ENCODE measurements around the gene LPP. TPM values are rescaled to one million over a fixed set of nuclear protein-coding genes. Genes with fewer than 3 reads are reported as not detected.

The LPP gene
- total and polyA plus RNA-seq, 2 of the 4 experiments (the other 2 are of a cell fraction), result 16.0 to 130 TPM

DNA sequence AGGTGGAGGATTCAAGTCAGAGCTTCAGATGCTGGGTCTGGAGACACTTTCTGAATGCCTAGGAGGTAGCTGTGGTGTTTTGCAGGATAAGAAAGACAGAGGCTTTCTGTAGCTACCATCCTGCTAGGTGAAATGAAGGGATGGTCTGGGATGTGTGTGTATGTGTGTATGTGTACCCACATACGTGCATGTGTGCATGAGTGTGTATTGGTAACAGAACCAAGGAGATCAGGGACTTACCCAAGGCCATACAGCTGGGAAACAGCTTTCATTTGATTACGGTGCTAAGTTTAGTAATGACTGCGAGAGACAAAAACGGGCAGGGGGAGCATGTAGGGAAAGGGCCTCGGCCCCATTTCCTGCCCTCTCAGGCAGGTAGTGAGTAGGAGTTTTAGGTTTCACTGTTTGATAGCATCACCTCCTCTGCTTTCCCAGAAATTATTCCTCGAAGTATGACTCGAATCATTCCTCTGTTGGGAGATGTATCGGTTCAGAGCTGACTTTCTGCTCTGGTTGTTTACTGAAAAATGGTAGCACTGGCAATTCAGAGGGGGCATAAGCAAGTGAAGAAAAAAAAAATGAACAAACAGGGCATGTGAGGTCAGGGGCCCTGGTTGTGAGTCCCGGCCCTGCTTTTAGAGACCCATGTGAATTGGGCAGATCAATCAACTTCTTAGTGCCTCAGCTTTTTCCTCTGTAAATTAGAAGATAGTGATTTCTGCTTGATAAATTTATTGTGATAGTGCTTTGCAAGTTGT, 130.7 kb downstream of the LPP start:
- Histone ChIP-seq H3K9me3 (ENCODE audit: control insufficient read depth, insufficient read depth, low read length) (no peaks in the 10 kb centered on the region), H3K4me3 (ENCODE audit: insufficient read depth, low read depth, low read length) (no peak overlapping the region), H2BK5ac (ENCODE audit: low read depth, low read length, poor library complexity, severe bottlenecking) (peak overlapping the region; percentile 70), H2BK20ac (ENCODE audit: low read depth, low read length) (peak overlapping the region; percentile 68; the same call in 1 of the 2 replicates), H3K9me1 (ENCODE audit: insufficient read depth, low read length) (peaks cover 45% of the 10 kb centered on the region), H4K91ac (ENCODE audit: insufficient read depth, low read depth, low read length) (peak overlapping the region; percentile 64), H3K27me3 (ENCODE audit: control insufficient read depth, insufficient read depth, low read length) (no peaks in the 10 kb centered on the region), H4K20me1 (ENCODE audit: insufficient read depth, low read length) (peaks cover 51% of the 10 kb centered on the region), H3K14ac (replicated peaks; ENCODE audit: low read depth, low read length) (peak overlapping the region; percentile 91), H2AK5ac (ENCODE audit: low read depth, low read length) (peak overlapping the region; percentile 72), H3K4me1 (ENCODE audit: control insufficient read depth, insufficient read depth, low read length) (peaks cover 29% of the 10 kb centered on the region), H3K9ac (ENCODE audit: low read depth, low read length) (no peak overlapping the region), H3K27ac (ENCODE audit: insufficient read depth, low read length) (peak overlapping the region; percentile 19), H2BK120ac (ENCODE audit: low read depth, low read length) (peak overlapping the region; percentile 87), H3K4ac (ENCODE audit: low read depth, low read length) (peak overlapping the region; percentile 86), H3K56ac (ENCODE audit: extremely low read depth, insufficient read depth, low read length) (no peak overlapping the region), H3K23ac (ENCODE audit: low read depth, low read length) (peak overlapping the region; percentile 90), H3K79me1 (ENCODE audit: low read depth in 1 of 2, low read length in 2 of 2) (peaks cover 41 to 79% of the 10 kb centered on the region in 2 experiments), H3K18ac (ENCODE audit: low read depth, low read length) (peak overlapping the region; percentile 69), H4K5ac (ENCODE audit: low read depth, low read length) (peak overlapping the region; percentile 59), H3K36me3 (ENCODE audit: control insufficient read depth, insufficient read depth, low read length) (peaks cover 5% of the 10 kb centered on the region; the same call in 1 of the 2 replicates), H2BK15ac (ENCODE audit: low read depth, low read length) (peak overlapping the region; percentile 53; the same call in 2 of the 3 replicates), H2AK9ac (replicated peaks; ENCODE audit: low read depth, low read length, poor library complexity) (peak overlapping the region; percentile 31), H2AFZ (replicated peaks; ENCODE audit: low read length, poor library complexity) (no peak overlapping the region), H3K4me2 (ENCODE audit: low read depth, low read length) (peak overlapping the region; percentile 38), H4K8ac (ENCODE audit: low read depth in 2 of 2, low read length in 2 of 2) (peak overlapping the region; percentile 6 to 84; a peak in 2 of 4 replicates)
- WGBS, 2 experiments (ENCODE audit: extremely low coverage in 2 of 2, insufficient read length in 1 of 2), result 90% methylated on average over 2 of the region's 9 CpGs; no CpG with 5 or more reads in 1 of the 2 experiments
- BruUV-seq (replicated peaks), result no TSS peak
- no peak for ATAC-seq (ENCODE audit: low read depth)
- POLR2A ChIA-PET (ENCODE audit: unreplicated experiment), result no interaction called here
- DNase-seq, result peak; percentile 61
- intact Hi-C loops (cut with micrococcal nuclease), result no loop called here
- in situ Hi-C loops (cut with MboI; ENCODE audit: low sequenced_read_pairs), result no loop called here
- dilution Hi-C loops (cut with HindIII; ENCODE audit: low sequenced_read_pairs, unreplicated experiment), result no loop called here
- CTCF ChIA-PET, result interaction anchor here (1.2 to 1.4 kb wide), 2 partner anchors 10 to 544 kb away, joined by 4 read pairs; no protein-coding TSS in a partner anchor
- TF ChIP-seq, protein P1, sequence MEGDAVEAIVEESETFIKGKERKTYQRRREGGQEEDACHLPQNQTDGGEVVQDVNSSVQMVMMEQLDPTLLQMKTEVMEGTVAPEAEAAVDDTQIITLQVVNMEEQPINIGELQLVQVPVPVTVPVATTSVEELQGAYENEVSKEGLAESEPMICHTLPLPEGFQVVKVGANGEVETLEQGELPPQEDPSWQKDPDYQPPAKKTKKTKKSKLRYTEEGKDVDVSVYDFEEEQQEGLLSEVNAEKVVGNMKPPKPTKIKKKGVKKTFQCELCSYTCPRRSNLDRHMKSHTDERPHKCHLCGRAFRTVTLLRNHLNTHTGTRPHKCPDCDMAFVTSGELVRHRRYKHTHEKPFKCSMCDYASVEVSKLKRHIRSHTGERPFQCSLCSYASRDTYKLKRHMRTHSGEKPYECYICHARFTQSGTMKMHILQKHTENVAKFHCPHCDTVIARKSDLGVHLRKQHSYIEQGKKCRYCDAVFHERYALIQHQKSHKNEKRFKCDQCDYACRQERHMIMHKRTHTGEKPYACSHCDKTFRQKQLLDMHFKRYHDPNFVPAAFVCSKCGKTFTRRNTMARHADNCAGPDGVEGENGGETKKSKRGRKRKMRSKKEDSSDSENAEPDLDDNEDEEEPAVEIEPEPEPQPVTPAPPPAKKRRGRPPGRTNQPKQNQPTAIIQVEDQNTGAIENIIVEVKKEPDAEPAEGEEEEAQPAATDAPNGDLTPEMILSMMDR (conservative IDR thresholded peaks at IDR 0.05; ENCODE audit: low read depth, low read length), result no peak
- TF ChIP-seq, protein P2, sequence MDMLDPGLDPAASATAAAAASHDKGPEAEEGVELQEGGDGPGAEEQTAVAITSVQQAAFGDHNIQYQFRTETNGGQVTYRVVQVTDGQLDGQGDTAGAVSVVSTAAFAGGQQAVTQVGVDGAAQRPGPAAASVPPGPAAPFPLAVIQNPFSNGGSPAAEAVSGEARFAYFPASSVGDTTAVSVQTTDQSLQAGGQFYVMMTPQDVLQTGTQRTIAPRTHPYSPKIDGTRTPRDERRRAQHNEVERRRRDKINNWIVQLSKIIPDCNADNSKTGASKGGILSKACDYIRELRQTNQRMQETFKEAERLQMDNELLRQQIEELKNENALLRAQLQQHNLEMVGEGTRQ (IDR thresholded peaks at IDR 0.05; ENCODE audit: low read depth, low read length), result no peak
- TF ChIP-seq SMC3 (IDR thresholded peaks at IDR 0.05; ENCODE audit: low read depth, low read length) (no peak), RFX5 (IDR thresholded peaks at IDR 0.05; ENCODE audit: low read depth, low read length) (no peak), MAFK (IDR thresholded peaks at IDR 0.05; ENCODE audit: low read depth, low read length) (no peak), POLR2A (IDR thresholded peaks at IDR 0.05; ENCODE audit: low read depth, low read length) (no peak), RAD21 (IDR thresholded peaks at IDR 0.05; ENCODE audit: low read length) (no peak; the same call in 1 of the 2 replicates), NFE2L2 (IDR thresholded peaks at IDR 0.05; ENCODE audit: low read depth, low read length) (no peak), MAZ (IDR thresholded peaks at IDR 0.05; ENCODE audit: borderline replicate concordance, low read depth, low read length) (no peak), CEBPB (IDR thresholded peaks at IDR 0.05; ENCODE audit: low read depth, low read length) (no peak), BHLHE40 (IDR thresholded peaks at IDR 0.05; ENCODE audit: low read depth, low read length) (no peak), MXI1 (IDR thresholded peaks at IDR 0.05; ENCODE audit: borderline replicate concordance, low read depth, low read length) (no peak), RCOR1 (IDR thresholded peaks at IDR 0.05; ENCODE audit: insufficient replicate concordance, low read length) (no peak)
- TF ChIP-seq, protein P3, sequence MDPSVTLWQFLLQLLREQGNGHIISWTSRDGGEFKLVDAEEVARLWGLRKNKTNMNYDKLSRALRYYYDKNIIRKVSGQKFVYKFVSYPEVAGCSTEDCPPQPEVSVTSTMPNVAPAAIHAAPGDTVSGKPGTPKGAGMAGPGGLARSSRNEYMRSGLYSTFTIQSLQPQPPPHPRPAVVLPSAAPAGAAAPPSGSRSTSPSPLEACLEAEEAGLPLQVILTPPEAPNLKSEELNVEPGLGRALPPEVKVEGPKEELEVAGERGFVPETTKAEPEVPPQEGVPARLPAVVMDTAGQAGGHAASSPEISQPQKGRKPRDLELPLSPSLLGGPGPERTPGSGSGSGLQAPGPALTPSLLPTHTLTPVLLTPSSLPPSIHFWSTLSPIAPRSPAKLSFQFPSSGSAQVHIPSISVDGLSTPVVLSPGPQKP (IDR thresholded peaks at IDR 0.05; ENCODE audit: borderline replicate concordance, low read depth, low read length), result no peak
